Central memory CD8-positive, alpha-beta T cell (primary cell): Measurements from ENCODE around the gene RTN4RL1.

Source experiments
- ATAC-seq: fragments of 150-1000 bp; cut with Tn5 transposase; replicated peaks from 2 replicates; pipeline ENCODE4 v1.10.0; 2022; ENCODE audit warnings: mild to moderate bottlenecking, moderate FRiP score, moderate number of reproducible peaks; ENCODE audit not compliant: poor library complexity, severe bottlenecking; ENCODE audit errors: extremely low read depth
- DNase-seq, 2 donors: peaks; one replicate each; pipeline ENCODE4 v3.0.0; 2021; ENCODE audit warnings: low spot score in 2 of 2
- H3K27ac Mint-ChIP-seq: one replicate; pipeline ENCODE4 v1.8.0; 2022; ENCODE audit warnings: low read depth, mild to moderate bottlenecking, moderate library complexity, mixed read lengths
- H3K27me3 Mint-ChIP-seq: one replicate; pipeline ENCODE4 v1.8.0; 2022; ENCODE audit warnings: mixed read lengths
- H3K36me3 Mint-ChIP-seq: one replicate; pipeline ENCODE4 v1.8.0; 2022; ENCODE audit warnings: mild to moderate bottlenecking, moderate library complexity, mixed read lengths; ENCODE audit not compliant: insufficient read depth
- H3K4me1 Mint-ChIP-seq: one replicate; pipeline ENCODE4 v1.8.0; 2022; ENCODE audit warnings: mixed read lengths
- H3K4me3 Mint-ChIP-seq: one replicate; pipeline ENCODE4 v1.8.0; 2022; ENCODE audit warnings: mild to moderate bottlenecking, moderate library complexity, mixed read lengths
- H3K9me3 Mint-ChIP-seq: one replicate; pipeline ENCODE4 v1.8.0; 2022; ENCODE audit warnings: mixed read lengths

The RTN4RL1 gene

DNA sequence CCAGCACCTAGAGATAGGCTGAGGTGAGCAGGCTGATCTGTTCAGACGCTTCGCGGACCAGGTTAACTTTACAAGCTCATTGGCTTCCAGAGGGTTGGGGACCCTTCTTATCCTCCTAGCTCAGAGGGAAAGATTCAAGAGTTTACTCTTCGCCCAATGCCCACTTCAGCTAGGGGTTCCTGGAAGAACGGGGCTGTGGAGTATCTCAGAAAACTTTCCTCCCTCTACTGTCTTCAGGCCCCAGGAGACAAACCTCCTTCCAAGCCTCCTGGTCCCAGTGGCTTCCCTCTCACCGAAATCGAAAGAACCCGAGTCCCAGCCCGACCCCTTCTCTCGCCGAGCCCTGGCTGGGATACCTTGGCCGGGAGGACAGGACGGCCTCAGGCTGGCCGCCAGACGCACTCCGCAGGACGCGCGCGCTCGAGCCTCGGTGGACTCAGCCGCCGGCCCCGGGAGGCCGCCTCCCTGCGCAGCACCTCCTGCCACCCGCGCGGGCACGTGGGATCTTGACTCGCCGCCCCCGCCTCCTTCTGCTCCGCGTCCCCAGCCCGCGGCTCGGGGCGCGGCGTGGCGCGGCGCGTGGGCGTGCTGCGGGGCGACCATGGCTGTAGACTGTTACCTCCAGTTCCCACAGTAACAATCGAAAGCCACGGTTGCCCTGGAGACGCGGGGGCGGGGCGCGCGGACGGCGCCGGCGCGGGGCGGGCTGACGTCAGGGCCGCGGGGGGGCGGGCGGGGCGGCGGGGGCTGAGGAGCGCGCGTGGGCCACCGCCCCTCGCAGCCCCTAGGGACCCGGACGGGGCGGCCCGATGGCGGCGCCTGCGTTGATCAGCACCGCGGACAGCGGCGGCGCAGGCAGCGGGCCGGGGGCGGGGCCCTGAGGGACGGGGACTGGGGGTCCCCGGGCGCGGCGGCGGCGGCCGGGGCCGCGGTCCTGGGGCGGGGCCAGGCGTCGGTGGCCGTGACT, 24.5 kb upstream of the RTN4RL1 start:
- ATAC-seq = peak; percentile 68
- H3K36me3 Mint-ChIP-seq = peaks cover 21% of the 10 kb centered on the region
- DNase-seq = peak; percentile 83 to 90

DNA sequence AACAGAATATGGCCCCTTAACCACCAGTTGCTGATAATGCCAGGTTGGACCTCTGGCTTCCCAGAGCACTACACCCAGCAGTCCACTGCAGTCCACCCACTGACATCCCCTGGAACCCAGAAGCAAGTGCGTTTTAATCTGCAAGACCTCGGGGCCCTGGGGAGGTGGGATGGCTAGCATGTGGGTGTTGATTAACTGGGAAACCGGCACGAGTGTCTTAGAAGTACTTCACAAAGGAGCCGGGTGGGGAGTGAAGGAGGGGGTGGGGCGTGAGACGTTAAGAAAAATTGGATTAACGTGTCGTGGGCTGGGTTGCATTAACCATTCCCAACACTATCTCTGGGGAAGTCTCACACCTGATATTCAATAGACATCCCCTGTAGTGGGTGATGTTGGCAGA, 23.7 kb upstream of the RTN4RL1 start:
- Mint-ChIP-seq H3K4me1 (peaks cover 18% of the 10 kb centered on the region), H3K27me3 (no peaks in the 10 kb centered on the region), H3K9me3 (no peaks in the 10 kb centered on the region)

More for the DNA sequence above, 24.5 kb upstream of the RTN4RL1 start:
- peaks cover 18% of the 10 kb centered on the region for H3K4me1 Mint-ChIP-seq
- no peaks in the 10 kb centered on the region for H3K9me3 Mint-ChIP-seq
- H3K27ac Mint-ChIP-seq = peak overlapping the region; percentile 49
- no peaks in the 10 kb centered on the region for H3K27me3 Mint-ChIP-seq
- H3K4me3 Mint-ChIP-seq = peak overlapping the region; percentile 59

GRCh38 chr17:2047590-2047989, 22.5 kb upstream of the RTN4RL1 start:
- Mint-ChIP-seq H3K36me3 (peaks cover 12% of the 10 kb centered on the region), H3K4me3 (no peak overlapping the region), H3K9me3 (no peaks in the 10 kb centered on the region), H3K27me3 (no peaks in the 10 kb centered on the region), H3K27ac (no peak overlapping the region), H3K4me1 (peaks cover 20% of the 10 kb centered on the region)
- no peak for DNase-seq
- ATAC-seq = no peak

More for the DNA sequence above, 23.7 kb upstream of the RTN4RL1 start:
- DNase-seq (no peak), ATAC-seq (no peak)
- Mint-ChIP-seq H3K27ac (no peak overlapping the region), H3K36me3 (peaks cover 16% of the 10 kb centered on the region), H3K4me3 (peak overlapping the region; percentile 59)

GRCh38 chr17:2044263-2044894, 19.2 kb upstream of the RTN4RL1 start:
- no peak overlapping the region for H3K4me3 Mint-ChIP-seq
- H3K27me3 Mint-ChIP-seq = no peaks in the 10 kb centered on the region
- DNase-seq = no peak
- H3K36me3 Mint-ChIP-seq = peaks cover 11% of the 10 kb centered on the region
- ATAC-seq = no peak
- no peaks in the 10 kb centered on the region for H3K9me3 Mint-ChIP-seq
- H3K4me1 Mint-ChIP-seq = peaks cover 18% of the 10 kb centered on the region
- H3K27ac Mint-ChIP-seq = no peak overlapping the region

DNA sequence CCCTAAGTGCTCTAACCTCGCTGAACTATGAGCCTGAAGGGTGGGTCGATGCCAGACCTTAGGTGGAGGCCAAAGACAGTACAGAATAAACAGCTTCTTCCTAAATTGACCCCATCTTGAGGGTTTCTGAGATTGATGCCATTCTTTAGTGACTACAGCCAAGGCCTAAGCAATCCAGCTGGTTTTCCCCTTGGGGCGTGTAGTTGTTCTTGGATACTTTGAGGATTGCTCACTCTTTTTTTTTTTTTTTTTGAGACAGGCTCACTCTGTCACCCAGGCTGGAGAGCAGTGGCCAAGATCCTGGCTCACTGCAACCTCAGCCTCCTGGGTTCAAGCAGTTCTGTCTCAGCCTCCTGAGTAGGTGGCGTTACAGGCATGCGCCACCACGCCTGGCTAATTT, 18.7 kb upstream of the RTN4RL1 start:
- Mint-ChIP-seq H3K4me3 (peak overlapping the region; percentile 92), H3K27ac (no peak overlapping the region), H3K4me1 (peaks cover 18% of the 10 kb centered on the region), H3K9me3 (no peaks in the 10 kb centered on the region), H3K27me3 (no peaks in the 10 kb centered on the region), H3K36me3 (peaks cover 12% of the 10 kb centered on the region)
- ATAC-seq = no peak
- DNase-seq = no peak

- Mint-ChIP-seq H3K36me3 (peaks cover 15% of the 10 kb centered on the region), H3K4me1 (peaks cover 18% of the 10 kb centered on the region), H3K4me3 (peak overlapping the region; percentile 92), H3K9me3 (no peaks in the 10 kb centered on the region), H3K27me3 (no peaks in the 10 kb centered on the region), H3K27ac (peak overlapping the region; percentile 96)
- ATAC-seq (no peak), DNase-seq (no peak)
Observed at GRCh38 chr17:2042933-2043332, 17.8 kb upstream of the RTN4RL1 start.

- Mint-ChIP-seq H3K4me3 (peak overlapping the region; percentile 92), H3K27me3 (no peaks in the 10 kb centered on the region), H3K9me3 (no peaks in the 10 kb centered on the region), H3K27ac (peak overlapping the region; percentile 96), H3K36me3 (peaks cover 19% of the 10 kb centered on the region), H3K4me1 (peaks cover 18% of the 10 kb centered on the region)
- DNase-seq (no peak), ATAC-seq (no peak)
Observed at GRCh38 chr17:2042390-2042847, 17.3 kb upstream of the RTN4RL1 start.

DNA sequence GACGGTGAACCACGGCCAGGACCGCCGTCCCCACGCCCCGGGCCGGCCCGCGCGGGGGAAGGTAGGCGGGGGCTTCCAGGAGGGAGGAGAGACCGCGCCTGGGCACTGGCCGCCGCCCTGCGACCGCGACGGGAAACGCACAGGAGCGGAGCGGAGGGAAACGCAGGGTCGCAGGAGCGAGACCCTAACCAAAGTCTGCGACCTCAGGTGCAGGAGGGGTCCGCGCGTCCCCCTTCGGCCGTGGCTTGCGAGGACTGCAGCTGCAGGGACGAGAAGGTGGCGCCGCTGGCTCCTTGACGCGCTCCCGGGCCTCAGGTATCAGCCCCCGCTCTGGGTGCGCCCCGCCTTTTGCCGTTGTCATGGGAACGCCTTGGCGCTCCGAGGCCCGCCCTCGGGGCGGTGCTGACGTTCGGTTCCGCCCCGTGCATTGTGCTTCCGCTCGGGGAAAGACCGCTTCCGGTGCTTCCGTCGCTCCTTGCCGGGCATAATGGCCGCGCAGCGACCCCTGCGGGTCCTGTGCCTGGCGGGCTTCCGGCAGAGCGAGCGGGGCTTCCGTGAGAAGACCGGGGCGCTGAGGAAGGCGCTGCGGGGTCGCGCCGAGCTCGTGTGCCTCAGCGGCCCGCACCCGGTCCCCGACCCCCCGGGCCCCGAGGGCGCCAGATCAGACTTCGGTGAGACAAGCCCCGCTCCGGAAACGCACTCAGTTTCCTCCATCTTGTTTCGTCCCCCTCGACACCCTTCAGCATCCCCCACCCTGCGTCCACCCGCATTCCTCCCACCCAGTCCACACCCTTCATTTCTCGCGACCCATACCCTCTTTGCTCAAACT, 16.6 kb upstream of the RTN4RL1 start, which contains the start of gene OVCA2:
Gene OVCA2, plus strand, starts transcription at position 462 of the 829 bp plus-strand sequence. Its CDS starts 26 bp downstream, at position 488.
- Mint-ChIP-seq H3K4me3 (peak within 1 kb of the TSS; percentile 92), H3K4me1 (peaks cover 18% of the 10 kb centered on the region), H3K36me3 (peaks cover 20% of the 10 kb centered on the region), H3K9me3 (no peaks in the 10 kb centered on the region), H3K27me3 (no peaks in the 10 kb centered on the region), H3K27ac (peak within 1 kb of the TSS; percentile 96)
- ATAC-seq (peak; percentile 93), DNase-seq (peak; percentile 95 to 96)

DNA sequence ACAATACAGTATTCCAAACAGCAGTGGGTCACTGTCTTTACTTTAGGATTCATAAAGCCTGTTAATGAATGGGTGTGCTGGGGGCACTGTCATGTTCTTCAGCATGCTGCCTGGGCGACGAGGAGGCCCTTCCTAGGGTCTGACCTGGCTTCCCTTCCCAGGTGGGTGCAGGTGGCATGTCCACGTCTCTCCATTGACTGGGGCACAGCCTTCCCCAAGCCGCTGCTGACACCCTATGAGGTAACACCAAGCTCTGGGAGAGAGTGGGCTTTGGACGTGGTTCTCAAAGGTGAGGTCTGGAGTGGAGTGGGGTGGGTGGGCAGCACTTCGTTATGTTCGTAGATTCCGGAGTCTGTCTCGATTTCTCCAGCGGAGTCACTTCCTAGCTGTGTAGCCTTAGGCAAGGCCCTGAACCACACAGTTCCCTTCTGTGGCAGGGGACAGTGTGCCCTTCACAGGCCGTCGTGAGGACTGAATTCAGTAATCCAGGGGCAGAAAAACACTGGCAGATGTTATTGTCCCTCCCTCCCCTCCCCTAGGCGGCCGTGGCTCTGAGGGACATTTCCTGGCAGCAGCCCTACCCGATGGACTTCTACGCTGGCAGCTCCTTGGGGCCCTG, 15.9 kb upstream of the RTN4RL1 start:
- Mint-ChIP-seq H3K4me3 (peak overlapping the region; percentile 92), H3K27ac (no peak overlapping the region), H3K36me3 (peaks cover 20% of the 10 kb centered on the region), H3K27me3 (no peaks in the 10 kb centered on the region), H3K4me1 (peaks cover 18% of the 10 kb centered on the region), H3K9me3 (no peaks in the 10 kb centered on the region)
- ATAC-seq (no peak), DNase-seq (no peak)

DNA sequence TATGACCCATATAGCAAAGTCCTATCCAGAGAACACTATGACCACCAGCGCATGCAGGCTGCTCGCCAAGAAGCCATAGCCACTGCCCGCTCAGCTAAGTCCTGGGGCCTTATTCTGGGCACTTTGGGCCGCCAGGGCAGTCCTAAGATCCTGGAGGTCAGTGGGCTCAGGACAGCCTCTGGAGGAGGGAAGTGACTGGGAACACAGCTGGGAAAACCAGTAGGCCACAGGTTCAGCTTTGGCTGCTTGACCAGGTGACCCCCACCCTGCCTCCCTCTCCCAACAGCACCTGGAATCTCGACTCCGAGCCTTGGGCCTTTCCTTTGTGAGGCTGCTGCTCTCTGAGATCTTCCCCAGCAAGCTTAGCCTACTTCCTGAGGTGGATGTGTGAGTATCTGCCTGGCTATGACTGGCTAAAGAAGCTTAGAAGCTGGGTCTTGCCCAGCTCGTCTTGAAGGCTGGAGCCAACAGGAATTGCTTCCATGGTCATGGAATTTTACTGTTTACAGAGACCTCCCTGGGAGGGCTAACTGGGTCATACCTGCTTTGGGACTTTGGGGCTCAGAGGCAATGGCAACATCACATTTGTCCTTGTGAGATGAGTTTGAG, 15.2 kb upstream of the RTN4RL1 start:
- Mint-ChIP-seq H3K27ac (no peak overlapping the region), H3K27me3 (no peaks in the 10 kb centered on the region), H3K9me3 (no peaks in the 10 kb centered on the region), H3K4me1 (peaks cover 18% of the 10 kb centered on the region), H3K4me3 (peak overlapping the region; percentile 92), H3K36me3 (peaks cover 20% of the 10 kb centered on the region)
- ATAC-seq (no peak), DNase-seq (no peak)

GRCh38 chr17:2037155-2037554, 12.0 kb upstream of the RTN4RL1 start:
- Mint-ChIP-seq H3K36me3 (peaks cover 24% of the 10 kb centered on the region), H3K9me3 (no peaks in the 10 kb centered on the region), H3K4me3 (no peak overlapping the region)

More at GRCh38 chr17:2037155-2037554, 12.0 kb upstream of the RTN4RL1 start:
- Mint-ChIP-seq H3K27me3 (no peaks in the 10 kb centered on the region), H3K27ac (no peak overlapping the region), H3K4me1 (peaks cover 4% of the 10 kb centered on the region)
- DNase-seq = no peak
- ATAC-seq = no peak
